PFSK-1 (cell line): ENCODE data around the gene GBP3. TPM values are rescaled to one million over a fixed set of nuclear protein-coding genes. Genes with fewer than 3 reads are reported as not detected.

Experiments
- FOXP2 ChIP-seq: optimal IDR thresholded peaks from 2 replicates; pipeline ENCODE3; 2011; ENCODE audit warnings: borderline replicate concordance, control low read depth, inconsistent platforms; ENCODE audit not compliant: insufficient read depth; ENCODE audit errors: extremely low read length, extremely low read depth
- POLR2AphosphoS5 ChIP-seq: IDR thresholded peaks from 2 replicates; pipeline ENCODE4 v1.6.1; 2012; ENCODE audit warnings: low read depth, mild to moderate bottlenecking, control low read depth, low read length, moderate library complexity
- SIN3A ChIP-seq: IDR thresholded peaks from 2 replicates; pipeline ENCODE4 v1.6.1; 2012; ENCODE audit warnings: mild to moderate bottlenecking, low read length, moderate library complexity, borderline replicate concordance; ENCODE audit not compliant: insufficient read depth
- TAF1 ChIP-seq: IDR thresholded peaks from 2 replicates; pipeline ENCODE4 v1.6.1; 2012; ENCODE audit warnings: low read length, control low read depth, borderline replicate concordance; ENCODE audit not compliant: insufficient read depth
- polyA plus RNA-seq: library from polyadenylated mRNA; unstranded; fragments of >200 nt; gene quantifications from one replicate; pipeline ENCODE4 v1.2.1, GENCODE V29; 2012; ENCODE audit warnings: low read depth, missing spikeins; ENCODE audit not compliant: insufficient read length
- TF ChIP-seq, protein P1 (sequence below), 2 experiments: IDR thresholded peaks; 2 replicates each; pipeline versions ENCODE4 v1.6.1 to v1.8.0; 2011 to 2012; ENCODE audit warnings: low read depth in 2 of 2, low read length in 2 of 2, control low read depth in 1 of 2, inconsistent platforms in 1 of 2, mild to moderate bottlenecking in 1 of 2, moderate library complexity in 1 of 2; ENCODE audit not compliant: insufficient read depth in 1 of 2

GBP3 gene, protein sequence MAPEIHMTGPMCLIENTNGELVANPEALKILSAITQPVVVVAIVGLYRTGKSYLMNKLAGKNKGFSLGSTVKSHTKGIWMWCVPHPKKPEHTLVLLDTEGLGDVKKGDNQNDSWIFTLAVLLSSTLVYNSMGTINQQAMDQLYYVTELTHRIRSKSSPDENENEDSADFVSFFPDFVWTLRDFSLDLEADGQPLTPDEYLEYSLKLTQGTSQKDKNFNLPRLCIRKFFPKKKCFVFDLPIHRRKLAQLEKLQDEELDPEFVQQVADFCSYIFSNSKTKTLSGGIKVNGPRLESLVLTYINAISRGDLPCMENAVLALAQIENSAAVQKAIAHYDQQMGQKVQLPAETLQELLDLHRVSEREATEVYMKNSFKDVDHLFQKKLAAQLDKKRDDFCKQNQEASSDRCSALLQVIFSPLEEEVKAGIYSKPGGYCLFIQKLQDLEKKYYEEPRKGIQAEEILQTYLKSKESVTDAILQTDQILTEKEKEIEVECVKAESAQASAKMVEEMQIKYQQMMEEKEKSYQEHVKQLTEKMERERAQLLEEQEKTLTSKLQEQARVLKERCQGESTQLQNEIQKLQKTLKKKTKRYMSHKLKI
- not detected for polyA plus RNA-seq

- no peak for TF ChIP-seq TAF1
- TF ChIP-seq POLR2AphosphoS5, result no peak
- no peak for TF ChIP-seq SIN3A
- TF ChIP-seq FOXP2, result no peak
- TF ChIP-seq, protein P1, sequence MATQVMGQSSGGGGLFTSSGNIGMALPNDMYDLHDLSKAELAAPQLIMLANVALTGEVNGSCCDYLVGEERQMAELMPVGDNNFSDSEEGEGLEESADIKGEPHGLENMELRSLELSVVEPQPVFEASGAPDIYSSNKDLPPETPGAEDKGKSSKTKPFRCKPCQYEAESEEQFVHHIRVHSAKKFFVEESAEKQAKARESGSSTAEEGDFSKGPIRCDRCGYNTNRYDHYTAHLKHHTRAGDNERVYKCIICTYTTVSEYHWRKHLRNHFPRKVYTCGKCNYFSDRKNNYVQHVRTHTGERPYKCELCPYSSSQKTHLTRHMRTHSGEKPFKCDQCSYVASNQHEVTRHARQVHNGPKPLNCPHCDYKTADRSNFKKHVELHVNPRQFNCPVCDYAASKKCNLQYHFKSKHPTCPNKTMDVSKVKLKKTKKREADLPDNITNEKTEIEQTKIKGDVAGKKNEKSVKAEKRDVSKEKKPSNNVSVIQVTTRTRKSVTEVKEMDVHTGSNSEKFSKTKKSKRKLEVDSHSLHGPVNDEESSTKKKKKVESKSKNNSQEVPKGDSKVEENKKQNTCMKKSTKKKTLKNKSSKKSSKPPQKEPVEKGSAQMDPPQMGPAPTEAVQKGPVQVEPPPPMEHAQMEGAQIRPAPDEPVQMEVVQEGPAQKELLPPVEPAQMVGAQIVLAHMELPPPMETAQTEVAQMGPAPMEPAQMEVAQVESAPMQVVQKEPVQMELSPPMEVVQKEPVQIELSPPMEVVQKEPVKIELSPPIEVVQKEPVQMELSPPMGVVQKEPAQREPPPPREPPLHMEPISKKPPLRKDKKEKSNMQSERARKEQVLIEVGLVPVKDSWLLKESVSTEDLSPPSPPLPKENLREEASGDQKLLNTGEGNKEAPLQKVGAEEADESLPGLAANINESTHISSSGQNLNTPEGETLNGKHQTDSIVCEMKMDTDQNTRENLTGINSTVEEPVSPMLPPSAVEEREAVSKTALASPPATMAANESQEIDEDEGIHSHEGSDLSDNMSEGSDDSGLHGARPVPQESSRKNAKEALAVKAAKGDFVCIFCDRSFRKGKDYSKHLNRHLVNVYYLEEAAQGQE (IDR thresholded peaks at IDR 0.05; ENCODE audit: insufficient read depth in 1 of 2, low read depth in 2 of 2, low read length in 2 of 2), result no peak
Measured at GRCh38 chr1:89022167-89022959, at the start of gene GBP3. TSS of gene GBP3 (minus strand) at chr1:89022866. CDS start at chr1:89020721, 2,145 bp downstream.

GRCh38 chr1:89070509-89070908 is 47.8 kb upstream of the GBP3 start:
- no peak for TF ChIP-seq FOXP2
- TF ChIP-seq TAF1, result no peak
- TF ChIP-seq, protein P1 (IDR thresholded peaks at IDR 0.05; ENCODE audit: insufficient read depth in 1 of 2, low read depth in 2 of 2, low read length in 2 of 2), result no peak

GRCh38 chr1:89069951-89070350 is 47.3 kb upstream of the GBP3 start:
- TF ChIP-seq TAF1 (no peak), POLR2AphosphoS5 (no peak), SIN3A (no peak), FOXP2 (no peak)
- TF ChIP-seq, protein P1 (IDR thresholded peaks at IDR 0.05; ENCODE audit: insufficient read depth in 1 of 2, low read depth in 2 of 2, low read length in 2 of 2), result no peak

DNA sequence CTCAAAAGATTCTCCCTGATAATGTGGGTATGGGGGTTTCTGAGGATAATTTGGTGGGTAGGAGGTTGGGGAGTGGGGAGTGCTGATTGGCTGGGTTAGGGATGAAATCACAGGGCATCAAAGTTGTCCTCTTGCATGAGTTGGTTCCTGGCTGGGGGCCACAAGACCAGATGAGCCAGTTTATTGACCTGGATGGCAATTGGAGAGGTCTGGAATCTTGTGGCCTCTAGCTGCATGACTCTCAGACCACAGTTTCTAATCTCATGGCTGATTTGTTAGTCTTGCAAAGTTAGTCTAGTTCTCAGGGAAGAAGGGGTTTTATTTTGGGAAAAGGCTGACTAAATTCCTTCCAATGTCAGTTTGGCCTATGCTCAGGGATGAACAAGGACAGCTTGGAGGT is 45.6 kb upstream of the GBP3 start:
- TF ChIP-seq POLR2AphosphoS5 (no peak), FOXP2 (no peak), TAF1 (no peak), SIN3A (no peak)
- TF ChIP-seq, protein P1 (IDR thresholded peaks at IDR 0.05; ENCODE audit: insufficient read depth in 1 of 2, low read depth in 2 of 2, low read length in 2 of 2), result no peak
